Endothelial cell of umbilical vein (primary cell): ENCODE results near the gene ELMO1.

ENCODE experiments used
- CTCF ChIP-seq, 2 donors: IDR thresholded peaks; 1 replicate in 1 of 2; 2 replicates in 1 of 2; pipeline ENCODE4 v1.5.1; 2011; ENCODE audit warnings: low read length in 2 of 2, mild to moderate bottlenecking in 2 of 2, moderate library complexity in 2 of 2, control low read depth in 1 of 2, inconsistent platforms in 1 of 2, low read depth in 1 of 2; ENCODE audit not compliant: insufficient read depth in 1 of 2; ENCODE audit errors: extremely low read depth in 1 of 2
- EZH2 ChIP-seq: IDR thresholded peaks from 2 replicates; pipeline ENCODE4 v1.6.1; 2012; ENCODE audit warnings: borderline replicate concordance, low read depth, mild to moderate bottlenecking, moderate library complexity, low read length, inconsistent platforms; ENCODE audit not compliant: severe bottlenecking
- POLR2A ChIP-seq: IDR thresholded peaks from 2 replicates; pipeline ENCODE4 v1.6.1; 2012; ENCODE audit warnings: low read depth, mild to moderate bottlenecking, control low read depth, low read length
- TF ChIP-seq, protein P1 (sequence below): IDR thresholded peaks from 2 replicates; pipeline ENCODE4 v1.6.1; 2011; ENCODE audit not compliant: insufficient read depth, insufficient read length

DNA sequence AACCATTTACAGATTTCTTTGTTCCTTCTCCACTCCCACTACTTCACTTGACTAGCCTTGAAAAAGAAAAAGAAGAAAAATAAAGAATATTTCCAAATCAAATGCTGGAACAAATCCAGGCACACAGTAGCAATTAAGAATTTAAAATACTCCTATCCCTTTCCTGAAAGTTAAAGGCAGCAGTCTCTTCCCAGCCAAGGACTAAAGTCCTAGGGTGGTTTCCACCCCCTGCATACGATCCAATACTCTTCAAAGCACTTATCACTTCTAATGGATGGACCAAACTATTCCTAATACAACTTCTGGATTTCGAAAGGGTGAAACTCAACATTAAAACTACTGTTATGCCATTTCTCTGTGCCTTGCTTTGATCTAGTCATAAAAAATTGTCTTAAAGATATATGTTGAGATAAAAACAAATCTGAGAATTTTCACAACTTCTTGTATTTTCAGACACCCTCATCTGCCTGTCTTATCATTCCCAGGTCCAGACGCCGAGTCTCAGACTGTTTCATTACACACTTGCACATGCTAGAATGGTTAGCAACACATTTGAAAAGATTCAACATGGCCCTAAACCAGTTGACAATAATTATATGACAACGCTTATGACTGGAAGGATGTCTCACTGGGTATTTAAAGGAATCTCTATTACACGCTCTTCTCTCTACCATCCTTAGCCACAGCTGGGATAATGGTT lies 13.4 kb downstream of the ELMO1 start:
- no peak for TF ChIP-seq CTCF (IDR thresholded peaks at IDR 0.05; ENCODE audit: extremely low read depth in 1 of 2, insufficient read depth in 1 of 2, low read depth in 1 of 2, low read length in 2 of 2)
- TF ChIP-seq POLR2A: no peak
- TF ChIP-seq EZH2: no peak
- TF ChIP-seq, protein P1, sequence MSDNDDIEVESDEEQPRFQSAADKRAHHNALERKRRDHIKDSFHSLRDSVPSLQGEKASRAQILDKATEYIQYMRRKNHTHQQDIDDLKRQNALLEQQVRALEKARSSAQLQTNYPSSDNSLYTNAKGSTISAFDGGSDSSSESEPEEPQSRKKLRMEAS: no peak
